Tibial nerve (tissue), 4 donors: Measurements from ENCODE around the gene AK4. TPM values are rescaled to one million over a fixed set of nuclear protein-coding genes. Genes with fewer than 3 reads are reported as not detected.
"Not testable (repeated sequence)": the region's sequence is repeated elsewhere in the genome, so short reads cannot be mapped to it uniquely, and the experiment has no call there.

Source experiments
- DNase-seq, 2 donors: peaks; one replicate each; pipeline ENCODE4 v3.0.0-alpha.2; 2019; ENCODE audit warnings: low spot score in 2 of 2
- H3K27ac ChIP-seq, 4 donors: fragments of 200-600 bp; sonication (generic) in 3 of 4; one replicate each; pipeline ENCODE4 v1.5.1; 2017 to 2019; ENCODE audit warnings: mild to moderate bottlenecking in 1 of 4
- H3K27me3 ChIP-seq, 2 donors: fragments of 200-600 bp; sonication (generic) in 1 of 2; one replicate each; pipeline versions ENCODE4 v1.5.1 to v1.6.0; 2017 to 2019
- H3K36me3 ChIP-seq, 3 donors: fragments of 200-600 bp; sonication (generic); one replicate each; pipeline ENCODE4 v1.5.1; 2018 to 2019
- H3K4me1 ChIP-seq, 4 donors: fragments of 200-600 bp; sonication (generic) in 3 of 4; one replicate each; pipeline ENCODE4 v1.5.1; 2017 to 2019
- H3K4me3 ChIP-seq, 4 donors: fragments of 200-600 bp; sonication (generic) in 3 of 4; one replicate each; pipeline ENCODE4 v1.5.1; 2017 to 2019; ENCODE audit warnings: mild to moderate bottlenecking in 1 of 4, moderate library complexity in 1 of 4
- H3K9me3 ChIP-seq, 4 donors: fragments of 200-600 bp; sonication (generic) in 3 of 4; one replicate each; pipeline ENCODE4 v1.5.1; 2017 to 2019
- CTCF ChIP-seq, 5 experiments: fragments of 200-600 bp in 3 of 5; fragments of 450-650 bp in 2 of 5; sonication (generic) in 3 of 5; IDR thresholded peaks; one replicate each; pipeline ENCODE4 v1.5.1; 2016 to 2019; ENCODE audit warnings: antibody characterized with exemption in 5 of 5, mild to moderate bottlenecking in 3 of 5, moderate library complexity in 2 of 5
- EP300 ChIP-seq, 2 donors: sonication (generic); formaldehyde crosslinking; IDR thresholded peaks; one replicate each; pipeline ENCODE4 v1.6.1; 2017; ENCODE audit warnings: antibody characterized with exemption in 2 of 2, mild to moderate bottlenecking in 1 of 2
- POLR2A ChIP-seq, 2 donors: fragments of 450-650 bp; IDR thresholded peaks; one replicate each; pipeline ENCODE4 v1.6.1; 2017; ENCODE audit warnings: antibody characterized with exemption in 2 of 2, mild to moderate bottlenecking in 2 of 2, moderate library complexity in 2 of 2
- WGBS, 2 donors: methylation state at CpG; one replicate each; pipeline ENCODE4 v1.1.5; 2018; 5-methylcytosine and 5-hydroxymethylcytosine counted together
- total RNA-seq, 4 donors: library from RNA; depleted of rRNA; stranded (reverse); fragments of >200 nt; gene quantifications; one replicate each; pipeline ENCODE4 v1.1.0, GENCODE V29; 2016

The AK4 gene
- total RNA-seq, 4 donors from 2014 or later, result 16.1 to 24.9 (median 19.5) TPM

DNA sequence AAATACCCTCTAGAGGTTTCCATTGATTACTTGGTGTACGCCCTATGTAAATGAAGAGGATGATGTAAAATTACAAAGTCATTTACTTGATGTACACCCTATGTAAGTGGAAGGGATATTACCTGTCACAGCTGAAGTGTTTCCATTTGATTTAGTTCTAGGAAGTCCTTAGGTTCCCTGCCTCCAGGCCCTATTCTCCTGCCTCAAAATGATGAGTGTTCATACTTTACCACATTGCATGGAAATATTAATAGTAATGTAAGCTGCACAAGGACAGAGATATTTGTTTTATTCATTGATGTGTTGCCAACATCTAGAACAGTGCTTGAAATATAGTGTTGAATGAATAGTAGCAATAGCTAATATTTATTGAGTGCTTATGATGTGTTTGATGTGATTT is 9.5 kb upstream of the AK4 start:
- DNase-seq, result no peak
- H3K4me1 ChIP-seq, result peaks cover 0 to 4% (median 0%) of the 10 kb centered on the region in 4 donors
- TF ChIP-seq CTCF (IDR thresholded peaks at IDR 0.05), result no peak
- no peak for TF ChIP-seq POLR2A (IDR thresholded peaks at IDR 0.05)
- TF ChIP-seq EP300 (IDR thresholded peaks at IDR 0.05), result no peak
- no peaks in the 10 kb centered on the region for H3K36me3 ChIP-seq
- no peak overlapping the region for H3K27ac ChIP-seq
- no peak overlapping the region for H3K4me3 ChIP-seq
- H3K9me3 ChIP-seq, result no peaks in the 10 kb centered on the region
- H3K27me3 ChIP-seq, result no peaks in the 10 kb centered on the region
- 93 to 100% methylated on average over 1 of the region's 1 CpG for WGBS, 2 donors

DNA sequence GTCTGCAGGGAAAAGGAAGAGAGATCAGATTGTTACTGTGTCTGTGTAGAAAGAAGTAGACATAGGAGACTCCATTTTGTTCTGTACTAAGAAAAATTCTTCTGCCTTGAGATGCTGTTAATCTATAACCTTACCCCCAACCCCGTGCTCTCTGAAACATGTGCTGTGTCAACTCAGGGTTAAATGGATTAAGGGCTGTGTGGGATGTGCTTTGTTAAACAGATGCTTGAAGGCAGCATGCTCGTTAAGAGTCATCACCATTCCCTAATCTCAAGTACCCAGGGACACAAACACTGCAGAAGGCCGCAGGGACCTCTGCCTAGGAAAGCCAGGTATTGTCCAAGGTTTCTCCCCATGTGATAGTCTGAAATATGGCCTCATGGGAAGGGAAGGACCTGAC is 8.2 kb upstream of the AK4 start:
- H3K4me3 ChIP-seq, H3K4me1 ChIP-seq, DNase-seq, H3K27me3 ChIP-seq, H3K9me3 ChIP-seq, H3K27ac ChIP-seq, H3K36me3 ChIP-seq: not testable (repeated sequence)
- 52 to 60% methylated on average over 3 of the region's 3 CpGs for WGBS, 2 donors

DNA sequence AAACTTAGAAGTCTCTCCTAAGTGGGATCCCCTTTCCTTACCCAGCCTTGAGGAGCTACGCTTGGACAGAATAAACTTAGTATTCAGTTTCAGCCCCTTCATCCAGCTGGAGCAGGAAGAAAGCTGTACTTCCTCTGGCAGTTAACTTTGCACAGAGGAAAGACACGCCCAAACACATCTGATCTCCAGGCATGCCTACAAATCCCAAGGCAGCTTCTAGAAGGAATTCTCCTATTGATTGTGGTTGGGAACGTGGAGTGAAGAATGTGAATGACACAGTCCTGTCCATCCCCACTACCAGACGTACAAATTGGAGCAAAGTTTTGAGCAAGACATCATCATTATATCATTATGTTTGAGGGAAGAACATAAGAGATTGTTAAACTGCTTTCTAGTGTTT is 6.6 kb upstream of the AK4 start:
- peaks cover 0 to under 1% of the 10 kb centered on the region in 2 donors for H3K27me3 ChIP-seq
- no peak for TF ChIP-seq CTCF (IDR thresholded peaks at IDR 0.05)
- TF ChIP-seq EP300 (IDR thresholded peaks at IDR 0.05), result peak in 1 of 2 donors; percentile 27
- H3K36me3 ChIP-seq, result no peaks in the 10 kb centered on the region
- peaks cover 0 to 4% (median 0%) of the 10 kb centered on the region in 4 donors for H3K4me1 ChIP-seq
- no peak overlapping the region for H3K27ac ChIP-seq
- 24 to 36% methylated on average over 4 of the region's 4 CpGs for WGBS, 2 donors
- no peak overlapping the region for H3K4me3 ChIP-seq
- no peak for DNase-seq
- no peaks in the 10 kb centered on the region for H3K9me3 ChIP-seq

GRCh38 chr1:65141918-65142317 is 6.1 kb upstream of the AK4 start:
- TF ChIP-seq EP300 (IDR thresholded peaks at IDR 0.05) (no peak), CTCF (IDR thresholded peaks at IDR 0.05) (no peak)
- Histone ChIP-seq H3K27ac (no peak overlapping the region), H3K36me3 (no peaks in the 10 kb centered on the region), H3K27me3 (peaks cover 0 to 6% of the 10 kb centered on the region in 2 donors), H3K4me1 (peaks cover 0 to 7% (median 0%) of the 10 kb centered on the region in 4 donors), H3K4me3 (no peak overlapping the region), H3K9me3 (no peaks in the 10 kb centered on the region)
- no peak for DNase-seq

DNA sequence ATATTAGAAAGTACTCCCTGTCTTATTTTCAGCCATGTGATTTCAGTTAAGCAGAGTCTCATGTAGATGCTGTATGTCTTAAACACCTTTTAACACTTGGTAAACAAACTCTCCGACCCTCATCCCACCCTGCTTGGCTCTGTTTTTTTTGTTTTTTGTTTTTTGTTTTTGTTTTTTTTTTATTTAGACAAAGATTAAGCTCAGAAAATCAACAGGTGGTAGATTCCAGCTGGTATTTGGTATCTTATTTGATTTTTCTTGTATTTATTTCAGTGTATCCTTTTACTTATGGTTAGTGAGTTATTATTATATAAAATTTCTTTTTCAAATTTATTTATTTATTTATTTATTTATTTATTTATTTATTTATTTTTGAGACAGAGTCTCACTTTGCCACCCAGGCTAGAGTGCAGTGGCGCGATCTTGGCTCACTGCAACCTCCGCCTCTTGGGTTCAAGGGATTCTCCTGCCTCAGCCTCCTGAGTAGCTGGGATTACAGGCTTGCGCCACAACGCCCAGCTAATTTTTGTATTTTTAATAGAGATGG is 4.8 kb upstream of the AK4 start:
- not testable (repeated sequence) for H3K27me3 ChIP-seq, DNase-seq, H3K9me3 ChIP-seq, H3K27ac ChIP-seq, H3K4me3 ChIP-seq, H3K4me1 ChIP-seq, H3K36me3 ChIP-seq
- 94 to 96% methylated on average over 6 of the region's 6 CpGs for WGBS, 2 donors

GRCh38 chr1:65146908-65147423 is 1.0 kb upstream of the AK4 start:
- no peaks in the 10 kb centered on the region for H3K9me3 ChIP-seq
- no peaks in the 10 kb centered on the region for H3K36me3 ChIP-seq
- WGBS, 2 donors, result 21% methylated on average over 20 of the region's 20 CpGs
- peaks cover 0 to 7% of the 10 kb centered on the region in 2 donors for H3K27me3 ChIP-seq
- no peak for DNase-seq
- peak overlapping the region in 1 of 4 donors; percentile 89 for H3K27ac ChIP-seq
- H3K4me1 ChIP-seq, result peaks cover 0 to 18% (median 0%) of the 10 kb centered on the region in 4 donors
- TF ChIP-seq CTCF (IDR thresholded peaks at IDR 0.05) (no peak), EP300 (IDR thresholded peaks at IDR 0.05) (no peak), POLR2A (IDR thresholded peaks at IDR 0.05) (no peak)
- peak overlapping the region; percentile 43 to 92 (median 68) for H3K4me3 ChIP-seq
